CD4-positive, alpha-beta T cell treated with Interleukin-4 for 1 hour (primary cell): ENCODE data around the gene TMEM89.
A peak's percentile ranks its signal among the peaks of the same experiment; 100 is the strongest.

Experiments used
- DNase-seq, 2 donors: peaks; one replicate each; pipeline ENCODE4 v3.0.0-alpha.2; 2020 to 2022

TMEM89 gene

DNA sequence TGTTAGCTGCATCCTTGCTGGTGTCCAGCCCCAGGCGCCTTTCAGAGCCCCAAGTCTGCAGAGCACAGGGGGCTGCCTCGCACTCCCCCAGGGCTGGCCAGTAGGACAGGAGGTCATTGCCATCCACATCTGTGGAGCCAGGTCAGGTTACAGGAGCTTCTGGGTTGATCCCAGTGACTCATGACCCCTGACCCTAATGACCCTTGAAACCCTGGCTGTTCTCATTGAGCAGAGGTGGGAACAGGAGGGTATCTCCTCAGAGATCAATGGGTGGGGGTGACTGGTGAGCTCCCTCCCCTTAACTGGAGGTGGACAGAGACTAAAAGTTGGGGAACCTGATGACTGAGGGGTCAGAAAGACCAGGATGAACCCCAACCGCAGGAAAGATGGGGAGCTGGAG is 19.8 kb upstream of the TMEM89 start:
- no peak for DNase-seq

DNA sequence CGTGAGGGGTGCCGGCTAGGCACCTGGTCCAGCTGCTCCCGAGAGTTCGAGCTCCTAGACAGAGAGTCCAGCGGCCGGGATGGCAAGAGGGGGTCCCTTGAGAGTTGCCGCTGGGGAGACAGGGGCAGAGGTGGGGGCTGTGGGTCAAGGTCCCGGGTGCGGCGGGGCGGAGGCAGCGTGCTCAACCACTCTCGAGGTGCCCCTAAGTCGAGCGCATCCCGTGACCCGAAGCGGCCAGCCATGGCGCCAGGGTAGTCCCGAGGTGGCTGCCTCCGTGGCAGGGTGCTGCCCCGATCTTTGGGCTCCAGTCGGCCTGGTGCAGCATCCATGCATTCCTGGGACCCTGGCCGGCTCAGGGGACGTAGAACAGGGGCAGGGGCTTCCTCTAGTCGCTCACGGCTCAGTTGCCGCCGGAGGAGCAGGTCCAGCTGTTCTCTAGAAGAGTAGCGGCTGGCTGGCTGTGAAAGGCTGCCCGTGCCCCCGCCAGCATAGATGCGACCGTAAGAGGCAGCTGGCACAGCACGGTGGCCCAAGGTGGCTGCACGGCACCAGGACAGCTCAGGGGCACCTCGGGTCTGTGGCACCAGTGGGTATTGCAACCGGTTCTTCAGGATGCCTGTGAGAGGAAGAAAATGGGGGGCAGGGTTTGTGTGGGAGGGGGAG is 18.5 kb upstream of the TMEM89 start:
- DNase-seq: no peak

DNA sequence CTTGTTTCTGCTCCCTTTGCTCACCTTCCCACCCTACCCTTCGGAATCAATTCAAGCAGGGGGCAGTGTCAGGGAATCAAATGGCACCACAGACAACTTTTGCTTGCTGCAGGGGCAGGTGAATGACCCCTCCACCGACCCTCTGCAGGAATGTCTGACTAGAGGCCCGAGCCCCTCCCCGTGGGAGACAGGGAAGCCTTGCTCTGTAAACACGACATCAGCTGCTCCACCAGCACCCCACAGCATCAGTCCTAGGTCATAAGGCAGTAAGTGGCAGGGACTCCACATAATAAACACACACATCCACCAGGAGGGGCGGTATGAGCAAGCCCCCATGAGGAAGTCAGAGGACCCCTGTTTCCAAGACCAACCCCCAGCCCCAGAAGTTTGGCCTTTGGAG is 15.7 kb upstream of the TMEM89 start:
- no peak for DNase-seq

DNA sequence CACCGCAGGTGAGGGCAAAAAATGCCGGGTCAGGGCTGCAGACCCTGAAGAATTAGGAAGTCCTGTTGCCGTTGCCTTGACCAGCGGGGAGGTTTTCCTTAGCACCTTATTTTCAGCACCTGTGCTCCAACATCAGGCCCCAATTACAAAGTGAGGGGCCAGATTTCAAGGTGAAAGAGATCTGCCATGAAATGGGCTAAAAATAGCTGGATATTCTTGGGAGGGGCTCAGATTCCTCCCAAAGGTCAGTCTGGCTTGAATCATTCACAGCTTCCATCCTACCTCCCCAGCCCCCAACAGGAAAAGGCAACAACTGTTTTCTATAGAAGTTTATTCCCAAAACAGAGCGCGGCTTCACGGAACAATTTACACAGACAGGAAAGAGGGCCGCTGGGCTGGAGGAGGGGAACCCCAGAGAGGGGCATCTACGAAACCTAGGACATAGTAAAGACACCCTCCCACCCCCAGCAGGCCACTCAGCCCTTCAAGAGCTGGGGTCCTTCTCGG is 14.6 kb upstream of the TMEM89 start:
- DNase-seq: no peak

DNA sequence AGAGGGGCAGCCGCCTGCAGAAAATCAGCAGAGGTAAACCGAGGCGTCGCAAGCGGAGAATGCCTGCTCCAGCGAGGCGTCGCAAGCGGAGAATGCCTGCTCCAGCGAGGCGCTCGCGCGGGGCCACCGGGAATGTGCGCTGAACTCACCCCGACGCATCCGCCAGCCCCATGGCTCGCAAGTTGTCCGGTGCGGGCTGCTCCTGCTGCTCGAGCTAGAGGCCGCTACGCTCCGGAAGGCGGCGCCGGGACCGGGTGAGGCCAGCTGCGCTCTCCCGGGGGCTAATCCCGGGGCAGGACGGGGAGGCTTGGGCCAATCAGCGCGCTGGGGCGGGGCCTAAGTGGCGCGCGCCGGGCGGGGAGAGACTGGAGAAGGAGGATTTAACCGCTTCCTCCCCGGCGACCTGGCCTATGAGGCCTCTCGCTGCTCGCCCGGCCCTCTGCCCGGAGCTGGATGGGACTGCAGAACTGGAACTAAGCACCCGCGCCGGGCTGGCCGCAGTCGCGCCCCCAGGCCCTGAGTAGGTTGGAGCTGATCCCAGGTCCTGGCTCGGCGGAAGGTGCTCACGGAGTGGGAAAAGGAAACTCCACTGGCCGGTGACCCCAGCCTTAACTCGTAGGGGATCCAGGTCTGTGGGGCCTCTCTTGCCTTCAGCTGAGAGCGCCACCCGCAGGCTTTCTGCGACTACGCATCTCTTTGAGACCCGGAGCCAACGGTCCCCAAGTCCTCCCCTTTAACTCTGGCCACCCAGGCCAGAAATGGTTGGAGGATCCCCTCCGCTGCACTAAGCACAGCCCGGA is 13.9 kb upstream of the TMEM89 start, which contains the start of gene SLC26A6:
TSS of gene SLC26A6 (minus strand) at position 240 of the 800 bp plus-strand sequence. CDS start at position 172, 68 bp downstream.
- peak; percentile 91 to 93 for DNase-seq

DNA sequence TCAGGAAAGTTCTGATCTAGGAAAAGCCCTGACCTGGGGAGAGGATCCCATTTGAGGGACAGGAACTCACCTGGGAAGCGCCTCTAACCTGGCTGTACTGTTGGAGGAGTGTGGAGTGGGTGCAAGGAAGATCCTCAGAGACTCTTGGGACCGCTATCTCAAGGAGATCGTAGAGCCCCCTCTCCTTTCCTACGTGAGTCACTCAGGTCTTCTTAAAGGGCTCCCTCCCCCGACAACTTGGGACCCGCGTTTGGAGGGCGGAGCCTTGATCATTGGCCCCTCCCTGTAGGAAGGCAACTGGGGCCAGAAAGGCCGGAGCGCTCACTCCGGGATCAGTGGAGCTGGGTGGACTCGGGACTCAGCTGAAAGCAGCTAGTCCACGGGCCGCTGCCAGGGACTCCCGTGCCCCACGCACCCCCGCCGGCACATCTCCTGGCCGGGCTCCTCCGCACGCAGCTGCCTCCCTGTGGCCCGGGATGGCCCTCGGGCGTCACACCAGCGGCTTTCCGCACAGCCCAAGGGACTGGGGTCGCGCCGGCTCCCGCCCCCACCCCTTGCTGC is 13.2 kb upstream of the TMEM89 start:
- peak; percentile 21 to 32 for DNase-seq

DNA sequence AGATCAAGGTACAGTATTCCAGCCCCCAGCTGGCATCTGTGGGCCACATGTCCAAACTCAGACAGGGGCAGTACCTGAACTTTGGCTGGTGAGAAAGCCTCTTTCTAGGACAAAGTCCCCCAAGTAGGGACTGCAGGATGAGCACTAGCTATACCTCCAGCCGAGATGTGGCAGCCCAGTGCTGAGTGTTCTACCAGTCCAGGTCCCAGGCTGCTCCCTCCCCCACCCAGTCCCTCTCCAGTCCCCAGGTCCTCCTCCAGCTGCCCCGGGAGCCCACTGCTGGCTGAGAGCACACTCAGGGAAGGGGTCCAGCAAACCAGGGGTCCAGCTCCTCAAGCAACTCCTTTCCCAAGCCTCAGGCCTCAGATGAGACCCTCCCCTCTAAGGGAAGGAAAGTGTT is 12.2 kb upstream of the TMEM89 start:
- no peak for DNase-seq

DNA sequence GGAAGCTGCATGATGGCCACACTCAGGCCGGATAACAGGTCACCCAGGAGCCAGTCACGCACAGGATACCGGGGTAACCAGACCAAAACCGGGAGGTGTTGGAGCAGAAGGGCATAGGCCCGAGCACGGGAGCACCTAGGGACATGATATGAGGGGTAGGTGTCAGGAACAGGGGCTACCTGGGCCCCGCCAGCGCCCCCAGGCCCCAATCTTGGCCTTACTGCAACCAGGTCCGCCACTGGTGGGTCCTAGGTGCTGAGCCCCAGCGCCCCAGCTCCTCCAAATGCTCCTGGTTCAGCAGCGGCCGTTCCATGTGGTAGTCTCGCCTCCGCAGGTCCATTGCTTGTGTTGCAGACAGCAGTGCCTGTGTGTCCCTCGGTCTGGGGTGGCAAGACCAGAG is 11.7 kb upstream of the TMEM89 start:
- DNase-seq: no peak

DNA sequence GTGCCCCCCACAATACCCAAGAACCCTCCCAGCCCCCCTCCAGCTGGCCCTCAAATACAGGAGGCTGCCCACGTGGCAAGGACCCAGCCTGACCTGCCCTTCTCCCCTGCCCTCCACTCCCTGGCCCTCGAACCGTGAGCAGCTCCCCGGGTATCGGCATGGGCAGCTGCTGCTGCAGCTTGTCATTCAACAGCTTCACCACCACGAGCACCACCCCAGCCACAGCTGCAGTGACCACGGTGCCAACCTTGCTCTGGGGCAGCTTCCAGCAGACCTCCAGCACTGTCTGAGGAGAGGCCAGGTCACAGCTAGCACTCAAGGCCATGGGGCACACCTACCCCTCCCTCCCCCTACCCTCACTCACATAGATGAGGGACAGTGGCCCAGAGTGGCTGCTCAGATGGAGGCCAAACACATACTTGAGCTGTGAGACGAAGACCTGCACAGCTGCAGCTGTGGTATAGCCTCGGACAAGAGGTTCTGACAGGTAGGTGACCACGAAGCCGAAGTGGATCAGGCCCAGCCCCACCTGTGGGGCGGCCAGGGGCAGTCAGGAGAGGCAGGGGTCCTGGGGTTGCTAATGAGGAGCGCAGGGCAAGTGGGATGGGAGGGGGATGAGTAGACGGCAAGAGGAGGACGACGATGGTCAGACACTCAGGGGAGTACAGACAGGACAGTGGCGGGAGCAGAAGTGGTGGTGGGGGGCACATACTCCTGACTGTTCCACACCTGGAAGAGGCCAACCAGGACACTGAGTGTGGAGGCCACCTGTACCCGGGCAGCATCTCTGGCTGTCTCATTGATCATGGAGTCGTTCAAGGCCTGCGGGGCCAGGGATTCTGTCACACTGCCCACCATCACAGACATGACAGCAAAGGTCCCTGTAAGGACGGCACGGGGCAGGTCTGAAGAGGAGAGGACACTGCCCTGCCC is 10.2 kb upstream of the TMEM89 start:
- no peak for DNase-seq

GRCh38 chr3:48630833-48631232 is 9.3 kb upstream of the TMEM89 start:
- no peak for DNase-seq

DNA sequence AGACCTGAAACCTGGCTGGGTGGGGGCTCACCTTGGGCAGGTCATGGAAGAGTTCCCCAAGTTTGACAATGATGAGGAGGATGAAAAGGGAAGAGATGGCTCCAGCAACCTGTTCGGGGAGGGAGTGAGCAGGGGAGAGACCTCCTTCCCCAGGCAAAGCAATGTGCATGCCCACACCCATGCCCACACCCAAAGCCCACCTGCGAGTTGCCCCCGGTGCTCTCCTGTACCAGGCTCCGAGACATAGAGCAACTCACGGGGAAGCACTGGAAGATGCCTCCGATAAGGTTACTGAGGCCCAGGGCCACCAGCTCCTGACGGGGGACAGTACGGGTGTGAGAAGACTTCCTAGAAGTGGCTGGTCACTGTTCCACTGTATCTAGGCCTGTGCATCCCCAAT is 8.8 kb upstream of the TMEM89 start:
- no peak for DNase-seq

GRCh38 chr3:48629894-48630293 is 8.3 kb upstream of the TMEM89 start:
- DNase-seq: no peak

DNA sequence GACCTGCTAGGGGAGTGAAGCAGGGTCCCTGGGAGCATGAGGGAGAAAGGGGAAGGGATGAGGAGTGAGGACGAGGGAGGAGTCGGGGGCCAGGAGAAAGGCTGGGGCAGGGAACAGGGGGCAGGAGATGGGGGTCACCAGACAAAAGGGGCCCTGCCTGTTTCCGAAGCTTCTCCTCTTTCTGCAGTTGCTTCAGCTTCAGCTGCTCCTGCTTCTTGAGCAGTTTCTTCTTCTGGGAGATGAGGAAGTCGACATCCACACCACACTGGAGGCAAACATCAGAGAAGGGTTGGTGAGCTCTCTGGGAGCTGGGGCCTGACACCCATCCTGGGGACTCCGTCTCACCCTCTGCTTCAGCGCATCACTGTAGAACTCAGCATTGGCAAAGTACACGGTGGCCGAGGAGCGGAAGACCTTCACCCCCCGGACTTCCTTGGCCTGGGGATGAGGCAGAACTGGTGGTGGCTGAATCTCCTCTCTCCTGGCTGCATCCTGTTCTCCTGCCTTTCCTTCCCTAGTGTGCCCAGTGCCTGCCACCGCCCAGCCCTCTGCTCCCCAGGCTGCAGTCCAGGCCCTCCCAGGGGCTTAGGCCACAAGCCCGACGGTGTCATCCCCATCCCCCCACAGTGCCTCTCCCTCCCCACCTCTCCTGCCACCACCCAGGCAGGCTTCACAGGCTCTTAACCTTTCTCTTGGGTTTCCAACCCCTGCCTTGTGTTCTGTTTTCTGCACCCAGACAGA is 6.9 kb upstream of the TMEM89 start:
- DNase-seq: no peak

DNA sequence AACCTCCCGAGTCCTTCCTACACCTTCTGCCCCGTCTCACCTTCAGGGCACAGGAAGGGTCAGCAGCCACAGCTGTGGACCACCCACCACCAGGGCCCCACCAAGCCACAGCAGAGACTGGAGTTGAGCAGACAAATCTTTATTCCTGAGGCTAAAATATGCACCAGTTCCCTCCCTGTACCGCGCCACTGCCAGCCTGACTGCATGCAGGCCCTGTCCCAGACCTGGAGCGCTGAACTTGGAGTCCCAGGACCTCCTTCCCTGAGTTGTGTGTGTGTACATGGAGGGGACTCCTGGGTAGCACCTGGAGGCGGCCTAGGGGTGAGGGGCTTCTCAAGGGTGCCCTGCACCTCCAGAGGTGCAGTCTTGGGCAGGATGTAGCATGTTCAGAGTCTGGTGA is 4.0 kb upstream of the TMEM89 start:
- no peak for DNase-seq

DNA sequence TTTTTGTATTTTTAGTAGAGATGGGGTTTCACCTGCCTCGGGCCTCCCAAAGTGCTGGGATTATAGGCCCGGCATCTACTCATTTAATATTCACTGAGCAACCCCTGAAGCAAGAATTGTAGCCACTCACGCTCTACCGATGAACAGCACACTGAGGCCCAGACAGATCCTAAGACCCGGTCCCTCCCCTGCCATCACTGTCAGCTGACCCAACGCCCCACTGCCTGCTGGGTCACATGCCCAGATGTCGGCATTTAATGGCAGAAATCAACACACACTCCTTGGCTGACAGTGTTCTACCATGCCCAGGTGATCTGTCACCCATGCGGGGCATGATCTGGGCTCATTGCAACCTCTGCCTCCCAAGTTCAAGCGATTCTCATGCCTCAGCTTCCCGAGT is 3.2 kb upstream of the TMEM89 start:
- no peak for DNase-seq

GRCh38 chr3:48623851-48624547 is 2.4 kb upstream of the TMEM89 start:
- no peak for DNase-seq

DNA sequence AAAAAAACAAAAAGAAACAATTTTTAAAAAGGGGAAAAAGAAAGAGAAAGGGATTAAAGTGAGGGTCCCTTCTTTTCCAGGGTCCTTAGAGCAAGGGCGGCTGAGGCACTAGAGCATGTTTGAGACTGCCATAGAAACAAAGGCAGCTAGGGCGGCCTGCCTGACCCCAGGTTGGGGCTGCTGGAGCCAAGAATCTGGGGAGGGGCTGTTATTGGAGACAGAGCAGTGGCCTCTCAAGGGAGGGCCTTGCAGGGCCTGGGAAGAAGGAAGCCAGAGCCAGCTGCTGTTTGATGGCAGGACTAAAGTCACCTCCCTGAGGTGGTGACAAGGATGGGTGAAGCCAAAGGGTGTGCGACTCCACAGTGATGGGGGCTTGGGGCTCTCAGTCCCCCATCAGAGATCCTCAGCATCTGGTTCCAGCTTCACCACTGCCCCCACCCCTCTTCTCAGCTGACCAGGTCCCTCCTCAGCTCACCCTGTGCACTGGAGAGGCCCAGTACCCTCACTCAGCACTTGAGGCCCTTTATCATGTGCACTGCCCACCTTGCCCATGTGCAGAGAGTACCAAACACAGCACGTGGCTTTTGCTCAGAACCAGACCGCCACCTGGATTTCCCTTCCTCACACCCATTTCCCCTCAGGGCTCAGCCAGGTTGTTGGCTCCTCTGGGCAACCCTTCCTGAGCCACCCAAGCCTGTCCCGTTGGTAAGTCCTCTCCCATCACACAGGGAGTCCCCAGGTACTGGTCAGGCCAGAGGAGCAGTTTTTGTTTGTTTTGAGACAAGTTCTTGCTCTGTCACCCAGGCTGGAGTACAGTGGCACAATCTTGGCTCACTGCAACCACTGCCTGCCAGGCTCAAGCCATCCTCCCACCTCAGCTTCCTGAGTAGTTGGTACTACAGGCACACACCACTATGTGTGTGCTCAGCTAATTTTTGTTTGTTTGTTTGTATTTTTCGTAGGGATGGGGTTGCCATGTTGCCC is 1.7 kb downstream of the TMEM89 start:
- no peak for DNase-seq

- no peak for DNase-seq
These were observed 4.0 kb downstream of the TMEM89 start for GRCh38 chr3:48617559-48617958.

DNA sequence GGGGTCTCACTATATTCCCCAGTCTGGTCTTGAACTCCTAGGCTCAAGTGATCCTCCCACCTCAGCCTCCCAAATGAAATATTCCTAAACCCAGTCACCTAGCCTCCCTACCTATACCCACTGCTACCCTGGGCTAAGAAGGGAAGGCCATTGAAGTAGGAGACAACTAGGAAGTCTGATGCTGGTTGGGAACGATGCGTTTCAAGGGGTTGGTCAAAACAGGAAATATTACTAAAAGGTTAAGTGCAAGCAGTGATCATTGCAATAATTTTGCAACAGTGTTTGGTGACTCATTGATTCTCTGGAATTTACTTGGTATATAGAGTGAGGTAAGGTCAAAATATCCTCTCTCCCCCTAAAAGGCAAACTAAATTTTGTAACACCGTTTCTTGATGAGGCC is 7.5 kb downstream of the TMEM89 start:
- DNase-seq: peak in 1 of 2 donors; percentile 22

DNA sequence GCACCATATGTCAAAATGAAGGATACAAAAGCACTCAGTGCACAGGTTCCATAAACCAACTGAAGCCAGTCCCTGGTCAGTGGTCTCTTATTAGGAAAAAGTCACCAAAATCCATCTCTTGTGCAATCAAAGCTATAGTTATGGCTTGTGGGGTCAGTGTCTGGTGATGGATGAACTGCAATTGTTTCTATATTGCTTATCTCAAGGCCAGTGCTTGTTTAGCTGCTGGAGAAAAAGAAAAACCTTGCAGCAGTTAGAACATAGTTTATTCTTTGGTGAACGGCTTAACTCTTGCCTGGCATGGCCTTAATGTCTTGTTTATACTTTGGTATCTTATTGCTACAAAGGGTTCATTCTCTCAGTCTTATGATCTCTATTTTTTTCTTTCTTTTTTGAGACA is 9.3 kb downstream of the TMEM89 start:
- DNase-seq: no peak
